Caco-2 (cell line): Measurements from ENCODE around the gene ZSCAN26. TPM values are rescaled to one million over a fixed set of nuclear protein-coding genes. Genes with fewer than 3 reads are reported as not detected.
"Not testable (repeated sequence)": the region's sequence is repeated elsewhere in the genome, so short reads cannot be mapped to it uniquely, and the experiment has no call there.

Experiments used
- BruUV-seq: library from RNA; stranded (reverse); fragments of 400-500 nt; replicated peaks from 2 replicates; lab custom pipeline; 2021; lab: Mats Ljungman, UMichigan
- CTCF ChIA-PET: fragments of 300-600 bp; sonication (Branson Sonifier 250); formaldehyde crosslinking; loops from one replicate; lab custom pipeline; 2022; ENCODE audit warnings: antibody characterized with exemption; lab: Charles Lee
- POLR2A ChIA-PET: fragments of 300-600 bp; sonication (Branson Sonifier 250); formaldehyde crosslinking; loops from one replicate; lab custom pipeline; 2022; ENCODE audit warnings: antibody characterized with exemption; lab: Charles Lee
- DNase-seq, 2 experiments: peaks; one replicate each; pipeline versions ENCODE4 v3.0.0 to v3.0.0-alpha.2; 2020 to 2022
- H3K27me3 ChIP-seq: replicated peaks from 2 replicates; pipeline ENCODE4 v1.6.0; 2011; ENCODE audit warnings: low read length; ENCODE audit not compliant: control insufficient read depth, insufficient read depth
- H3K36me3 ChIP-seq: 2 replicates; pipeline ENCODE4 v1.5.1; 2011; ENCODE audit warnings: low read length; ENCODE audit not compliant: control insufficient read depth, insufficient read depth
- H3K4me1 ChIP-seq: fragments of 250-450 bp; sonication (Bioruptor Pico); 2 replicates; pipeline ENCODE4 v1.5.1; 2020; ENCODE audit warnings: mild to moderate bottlenecking
- H3K4me3 ChIP-seq: 2 replicates; pipeline ENCODE4 v1.5.1; 2011; ENCODE audit warnings: low read depth, mild to moderate bottlenecking, control low read depth, low read length
- H3K9me3 ChIP-seq: fragments of 250-450 bp; sonication (Bioruptor Pico); 2 replicates; pipeline ENCODE4 v1.5.1; 2020; ENCODE audit warnings: mild to moderate bottlenecking, moderate library complexity
- H3K27ac Mint-ChIP-seq: one replicate; pipeline ENCODE4 v1.8.0; 2022; ENCODE audit warnings: mixed read lengths; ENCODE audit not compliant: unreplicated experiment
- H3K27me3 Mint-ChIP-seq: one replicate; pipeline ENCODE4 v1.8.0; 2022; ENCODE audit warnings: mixed read lengths; ENCODE audit not compliant: insufficient read depth, unreplicated experiment
- H3K36me3 Mint-ChIP-seq: one replicate; pipeline ENCODE4 v1.8.0; 2022; ENCODE audit warnings: mild to moderate bottlenecking, mixed read lengths; ENCODE audit not compliant: insufficient read depth, unreplicated experiment
- H3K4me1 Mint-ChIP-seq: one replicate; pipeline ENCODE4 v1.8.0; 2022; ENCODE audit warnings: low read depth, mixed read lengths; ENCODE audit not compliant: unreplicated experiment
- H3K4me3 Mint-ChIP-seq: one replicate; pipeline ENCODE4 v1.8.0; 2022; ENCODE audit warnings: mild to moderate bottlenecking, moderate library complexity, mixed read lengths; ENCODE audit not compliant: unreplicated experiment
- H3K9me3 Mint-ChIP-seq: one replicate; pipeline ENCODE4 v1.8.0; 2022; ENCODE audit warnings: mixed read lengths; ENCODE audit not compliant: unreplicated experiment
- intact Hi-C: fragments of 100-400 bp; cut with micrococcal nuclease; formaldehyde crosslinking; loops from one replicate; pipeline ENCODE4 v1.10.0; 2022; ENCODE audit not compliant: unreplicated experiment
- total RNA-seq: library from RNA; stranded (reverse); gene quantifications from 2 replicates; pipeline ENCODE4 v1.2.3, GENCODE V29; 2022
- TF ChIP-seq, protein P1 (sequence below), 2 experiments: fragments of 200-600 bp in 1 of 2; IDR thresholded peaks; 1 replicate in 1 of 2; 2 replicates in 1 of 2; pipeline versions ENCODE4 v1.5.1 to v1.8.0; 2011 to 2022; ENCODE audit warnings: antibody characterized with exemption in 1 of 2, control low read depth in 1 of 2, inconsistent platforms in 1 of 2, low read depth in 1 of 2, low read length in 1 of 2, mild to moderate bottlenecking in 1 of 2, moderate library complexity in 1 of 2; ENCODE audit not compliant: insufficient read depth in 1 of 2, severe bottlenecking in 1 of 2, unreplicated experiment in 1 of 2

Gene ZSCAN26
- total RNA-seq, 1 experiment from 2014 or later, result 7.2 TPM

DNA sequence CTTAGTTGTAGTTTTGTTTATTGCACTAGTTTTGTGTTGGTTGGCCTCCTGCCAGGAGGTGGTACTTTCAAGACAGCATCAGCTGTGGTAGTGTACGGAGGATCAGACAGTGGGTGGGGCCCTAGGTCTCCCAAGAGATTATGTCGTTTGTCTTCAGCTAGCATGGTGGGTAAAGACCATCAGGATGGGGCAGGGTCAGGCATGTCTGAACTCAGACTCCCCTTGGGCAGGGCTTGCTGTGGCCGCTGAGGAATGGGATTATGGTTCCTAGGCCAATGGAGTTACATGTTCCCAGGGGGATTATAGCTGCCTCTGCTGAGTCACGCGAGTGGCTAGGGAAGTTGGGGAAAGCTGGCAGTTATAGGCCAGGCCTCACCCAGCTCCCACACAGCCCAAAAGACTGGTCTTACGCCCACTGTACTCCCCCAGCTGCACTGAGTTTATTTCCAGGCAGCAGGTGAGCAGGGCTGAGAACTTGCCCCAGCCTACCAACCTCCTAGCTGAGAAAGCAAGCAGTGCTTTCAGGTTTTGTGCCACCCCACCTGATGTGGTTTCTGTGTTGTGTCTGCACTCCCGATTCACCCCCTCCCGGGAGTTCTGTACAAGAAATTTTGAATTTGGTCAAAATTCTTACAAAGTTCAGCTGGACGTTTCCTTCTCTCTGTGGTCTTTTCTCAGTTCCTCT is 44.3 kb downstream of the ZSCAN26 start:
- H3K4me3 Mint-ChIP-seq, result no peak overlapping the region
- ChIA-PET POLR2A (no interaction called here), CTCF (no interaction called here)
- H3K36me3 Mint-ChIP-seq, result no peaks in the 10 kb centered on the region
- H3K4me3 ChIP-seq, result no peak overlapping the region
- H3K4me1 Mint-ChIP-seq, result peaks cover 11% of the 10 kb centered on the region
- no peaks in the 10 kb centered on the region; the same call in 1 of the 2 replicates for H3K9me3 ChIP-seq
- peaks cover 10% of the 10 kb centered on the region for H3K9me3 Mint-ChIP-seq
- H3K4me1 ChIP-seq, result peaks cover 18% of the 10 kb centered on the region
- no peak for DNase-seq
- intact Hi-C loops, result no loop called here
- no peak overlapping the region for H3K27ac Mint-ChIP-seq
- no TSS peak for BruUV-seq
- peaks cover 3% of the 10 kb centered on the region for H3K27me3 Mint-ChIP-seq
- TF ChIP-seq, protein P1, sequence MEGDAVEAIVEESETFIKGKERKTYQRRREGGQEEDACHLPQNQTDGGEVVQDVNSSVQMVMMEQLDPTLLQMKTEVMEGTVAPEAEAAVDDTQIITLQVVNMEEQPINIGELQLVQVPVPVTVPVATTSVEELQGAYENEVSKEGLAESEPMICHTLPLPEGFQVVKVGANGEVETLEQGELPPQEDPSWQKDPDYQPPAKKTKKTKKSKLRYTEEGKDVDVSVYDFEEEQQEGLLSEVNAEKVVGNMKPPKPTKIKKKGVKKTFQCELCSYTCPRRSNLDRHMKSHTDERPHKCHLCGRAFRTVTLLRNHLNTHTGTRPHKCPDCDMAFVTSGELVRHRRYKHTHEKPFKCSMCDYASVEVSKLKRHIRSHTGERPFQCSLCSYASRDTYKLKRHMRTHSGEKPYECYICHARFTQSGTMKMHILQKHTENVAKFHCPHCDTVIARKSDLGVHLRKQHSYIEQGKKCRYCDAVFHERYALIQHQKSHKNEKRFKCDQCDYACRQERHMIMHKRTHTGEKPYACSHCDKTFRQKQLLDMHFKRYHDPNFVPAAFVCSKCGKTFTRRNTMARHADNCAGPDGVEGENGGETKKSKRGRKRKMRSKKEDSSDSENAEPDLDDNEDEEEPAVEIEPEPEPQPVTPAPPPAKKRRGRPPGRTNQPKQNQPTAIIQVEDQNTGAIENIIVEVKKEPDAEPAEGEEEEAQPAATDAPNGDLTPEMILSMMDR (IDR thresholded peaks at IDR 0.05; ENCODE audit: insufficient read depth in 1 of 2, low read depth in 1 of 2, low read length in 1 of 2, severe bottlenecking in 1 of 2, unreplicated experiment in 1 of 2), result no peak
- no peaks in the 10 kb centered on the region for H3K36me3 ChIP-seq
- H3K27me3 ChIP-seq, result no peaks in the 10 kb centered on the region

DNA sequence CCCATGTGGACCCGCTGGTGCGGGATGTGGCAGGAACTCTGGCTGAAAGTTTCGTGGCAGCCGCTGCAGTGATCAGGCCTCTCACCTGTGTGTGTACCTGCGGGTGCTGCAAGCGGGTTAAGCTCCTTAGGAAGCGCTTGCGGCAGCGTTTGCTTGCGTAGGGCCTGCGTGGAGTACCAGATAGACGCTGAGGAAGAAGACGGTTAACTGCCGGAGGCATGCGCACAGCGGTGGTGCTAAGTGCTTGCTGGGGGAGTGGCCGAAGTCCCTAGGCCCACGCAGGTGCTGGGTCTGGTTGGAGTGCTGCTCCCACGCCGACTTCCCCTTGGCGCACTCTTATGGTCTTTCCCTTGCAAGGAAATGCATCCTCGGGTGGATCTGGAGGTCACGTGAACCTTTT is 46.0 kb downstream of the ZSCAN26 start:
- Histone ChIP-seq H3K36me3 (no peaks in the 10 kb centered on the region), H3K9me3 (no peaks in the 10 kb centered on the region; the same call in 1 of the 2 replicates), H3K4me1 (peaks cover 18% of the 10 kb centered on the region), H3K27me3 (no peaks in the 10 kb centered on the region), H3K4me3 (no peak overlapping the region)
- Mint-ChIP-seq H3K27me3 (peaks cover 3% of the 10 kb centered on the region), H3K27ac (no peak overlapping the region), H3K4me3 (no peak overlapping the region), H3K9me3 (peaks cover 10% of the 10 kb centered on the region), H3K36me3 (no peaks in the 10 kb centered on the region), H3K4me1 (peaks cover 11% of the 10 kb centered on the region)
- no peak for DNase-seq
- ChIA-PET POLR2A (no interaction called here), CTCF (no interaction called here)
- TF ChIP-seq, protein P1 (IDR thresholded peaks at IDR 0.05; ENCODE audit: insufficient read depth in 1 of 2, low read depth in 1 of 2, low read length in 1 of 2, severe bottlenecking in 1 of 2, unreplicated experiment in 1 of 2), result no peak
- BruUV-seq, result no TSS peak
- intact Hi-C loops, result no loop called here

DNA sequence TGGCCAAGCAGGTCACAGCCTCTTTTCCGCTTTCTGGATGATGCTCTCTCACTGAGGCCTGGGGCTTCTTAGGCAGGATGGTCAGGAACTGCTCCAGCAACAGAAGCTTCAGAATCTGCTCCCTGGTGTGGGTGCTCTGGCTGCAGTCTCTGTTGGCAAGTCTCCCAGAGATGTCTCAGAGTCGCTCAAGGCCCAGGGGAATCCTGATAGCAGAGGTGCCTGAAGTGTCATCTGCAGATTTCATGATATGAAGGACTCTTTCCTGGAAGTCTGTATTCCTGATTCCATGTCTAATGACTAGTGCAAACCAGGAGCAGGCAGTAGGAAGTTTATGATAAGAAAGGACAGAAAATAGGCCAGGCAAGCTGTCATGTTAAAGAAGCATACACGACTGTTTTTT is 48.7 kb downstream of the ZSCAN26 start:
- H3K4me1 Mint-ChIP-seq, result peaks cover 5% of the 10 kb centered on the region
- Histone ChIP-seq H3K4me3 (no peak overlapping the region), H3K4me1 (peaks cover 6% of the 10 kb centered on the region), H3K36me3 (no peaks in the 10 kb centered on the region), H3K27me3 (no peaks in the 10 kb centered on the region), H3K9me3 (no peaks in the 10 kb centered on the region)
- BruUV-seq, result no TSS peak
- ChIA-PET CTCF (no interaction called here), POLR2A (no interaction called here)
- H3K27me3 Mint-ChIP-seq, result no peaks in the 10 kb centered on the region
- no peak for DNase-seq
- TF ChIP-seq, protein P1 (IDR thresholded peaks at IDR 0.05; ENCODE audit: insufficient read depth in 1 of 2, low read depth in 1 of 2, low read length in 1 of 2, severe bottlenecking in 1 of 2, unreplicated experiment in 1 of 2), result no peak
- no peak overlapping the region for H3K4me3 Mint-ChIP-seq
- no peak overlapping the region for H3K27ac Mint-ChIP-seq
- H3K9me3 Mint-ChIP-seq, result no peaks in the 10 kb centered on the region
- intact Hi-C loops, result no loop called here
- H3K36me3 Mint-ChIP-seq, result no peaks in the 10 kb centered on the region

DNA sequence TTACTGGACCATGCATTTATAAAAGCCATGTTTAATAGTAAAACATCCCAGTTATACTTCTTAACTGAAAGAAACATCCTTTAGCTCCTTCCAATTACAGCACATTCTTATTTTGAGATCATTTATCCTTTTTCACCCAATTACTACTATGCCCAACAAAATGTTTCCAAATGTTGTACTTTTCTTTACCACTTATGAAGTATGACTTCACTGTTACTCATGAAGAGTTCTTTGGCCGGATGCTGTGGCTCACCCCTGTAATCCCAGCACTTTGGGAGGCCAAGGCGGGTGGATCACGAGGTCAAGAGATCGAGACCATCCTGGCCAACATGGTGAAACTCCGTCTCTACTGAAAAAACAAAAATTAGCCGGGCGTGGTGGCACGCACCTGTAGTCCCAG is 50.9 kb downstream of the ZSCAN26 start:
- POLR2A ChIA-PET, H3K27ac Mint-ChIP-seq, H3K4me1 Mint-ChIP-seq, H3K4me1 ChIP-seq, H3K9me3 Mint-ChIP-seq, H3K36me3 Mint-ChIP-seq, H3K9me3 ChIP-seq, DNase-seq, BruUV-seq, H3K27me3 ChIP-seq, intact Hi-C loops, H3K4me3 ChIP-seq, CTCF ChIA-PET, H3K27me3 Mint-ChIP-seq, H3K36me3 ChIP-seq, H3K4me3 Mint-ChIP-seq: not testable (repeated sequence)
